Measurements from ENCODE around the gene TMTC1. TPM values are rescaled to one million over a fixed set of nuclear protein-coding genes. Genes with fewer than 3 reads are reported as not detected.

The TMTC1 gene
- total and polyA plus RNA-seq, 11 donors: 8.8 to 101 (median 41.4) TPM

DNA sequence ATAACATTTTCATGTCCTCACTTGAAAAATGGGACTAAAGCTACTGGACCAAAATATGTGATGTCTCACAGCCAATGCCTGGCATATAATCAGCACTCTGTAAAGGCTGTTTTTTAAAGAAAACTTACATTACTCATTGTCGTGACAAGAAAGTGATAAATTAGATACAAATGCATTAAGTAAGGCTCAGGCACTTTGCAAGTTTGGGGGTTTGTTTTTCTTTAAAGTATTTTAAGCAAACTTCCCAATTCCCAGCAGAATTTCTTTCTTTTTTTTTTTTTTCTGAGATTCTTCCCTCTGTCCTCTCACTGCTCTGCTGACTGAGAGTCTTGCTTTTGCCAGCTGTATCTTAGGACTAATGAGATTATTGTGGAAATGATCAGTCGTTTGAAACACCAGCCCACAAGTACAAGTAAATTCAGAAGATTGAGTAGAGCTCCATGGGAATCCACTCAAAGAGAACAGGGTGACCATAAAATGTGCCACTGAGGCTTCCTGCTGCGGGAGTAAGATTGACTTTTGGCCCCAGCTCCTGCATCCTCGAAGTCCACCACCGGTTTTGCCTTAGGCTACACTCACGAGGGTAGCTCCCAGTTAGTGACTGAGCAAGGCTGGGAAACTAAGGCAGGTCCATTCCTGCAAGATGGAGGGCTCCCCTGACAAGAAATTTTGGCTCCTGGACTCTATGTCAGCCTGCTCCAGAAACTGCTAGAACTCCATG, 82.8 kb downstream of the TMTC1 start:
- ATAC-seq (no peak), DNase-seq (no peak)
- 74 to 80% (median 76%) methylated on average over 6 of the region's 6 CpGs for WGBS, 4 donors
- H3K4me3 ChIP-seq: no peak overlapping the region
- H3K9me3 ChIP-seq: no peaks in the 10 kb centered on the region
- no peaks in the 10 kb centered on the region for H3K27me3 ChIP-seq
- intact Hi-C loops (cut with DNase I): no loop called here
- TF ChIP-seq POLR2A (IDR thresholded peaks at IDR 0.05) (no peak), CTCF (IDR thresholded peaks at IDR 0.05) (no peak)
- H3K36me3 ChIP-seq: peaks cover 0 to 10% (median 5%) of the 10 kb centered on the region in 9 donors
- H3K4me1 ChIP-seq: peaks cover 0 to 14% (median 4%) of the 10 kb centered on the region in 12 donors
- H3K27ac ChIP-seq: no peak overlapping the region

DNA sequence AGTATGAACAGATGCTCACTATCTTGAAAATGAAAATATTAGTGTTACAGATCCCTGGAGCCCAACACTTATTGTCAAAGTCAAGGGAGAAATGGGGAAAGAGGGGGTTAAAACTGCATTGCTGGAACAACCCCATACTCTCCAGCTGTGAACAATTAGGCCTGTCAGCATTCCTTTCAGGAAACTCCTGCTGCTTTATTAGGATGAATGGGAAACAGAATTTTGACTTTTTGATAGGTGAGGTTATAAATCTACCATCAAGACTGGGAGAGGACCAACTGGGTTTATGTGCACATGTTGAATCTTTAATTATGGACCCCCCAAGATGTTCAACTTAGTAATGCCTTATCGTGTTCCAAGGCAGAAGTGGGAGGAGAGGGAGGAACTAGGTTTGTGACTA, 85.0 kb downstream of the TMTC1 start:
- Histone ChIP-seq H3K4me1 (peaks cover 0 to 11% (median 0%) of the 10 kb centered on the region in 12 donors), H3K36me3 (peaks cover 0 to 3% (median 0%) of the 10 kb centered on the region in 9 donors), H3K4me3 (no peak overlapping the region), H3K9me3 (no peaks in the 10 kb centered on the region), H3K27ac (no peak overlapping the region), H3K27me3 (no peaks in the 10 kb centered on the region)
- no peak for TF ChIP-seq POLR2A (IDR thresholded peaks at IDR 0.05)
- DNase-seq: no peak
- no peak for ATAC-seq
- intact Hi-C loops (cut with DNase I): loop anchor here in 1 of 10 donors (10.0 kb wide), 1 partner anchor 66 kb away; no protein-coding TSS in a partner anchor
- WGBS, 4 donors: 57 to 74% (median 65%) methylated on average over 1 of the region's 1 CpG

DNA sequence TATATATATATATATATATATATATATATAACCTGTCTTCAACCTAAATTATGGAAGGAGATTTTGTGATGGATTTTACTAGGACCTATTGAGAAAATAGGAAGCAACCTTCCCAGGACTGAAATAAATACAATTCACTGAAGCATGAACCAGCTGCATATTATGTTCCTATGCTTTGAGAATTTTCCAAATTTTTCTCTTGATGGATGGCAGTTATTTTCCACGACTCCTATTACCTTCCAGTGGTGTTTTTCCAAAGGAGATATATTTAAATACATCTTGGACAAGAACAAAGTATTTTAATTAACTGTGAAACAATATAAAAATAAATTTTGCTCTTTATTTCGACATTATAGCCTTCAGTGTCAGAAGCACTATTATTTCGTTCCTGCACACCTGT, 87.9 kb downstream of the TMTC1 start:
- WGBS, 4 donors: 92 to 95% (median 94%) methylated on average over 3 of the region's 3 CpGs
- no peak for TF ChIP-seq POLR2A (IDR thresholded peaks at IDR 0.05)
- no peak for TF ChIP-seq CTCF (IDR thresholded peaks at IDR 0.05)
- intact Hi-C loops (cut with DNase I): loop anchor here in 1 of 10 donors (10.0 kb wide), 1 partner anchor 69 kb away; no protein-coding TSS in a partner anchor
- Histone ChIP-seq H3K4me1 (peaks cover 0 to 9% (median 0%) of the 10 kb centered on the region in 12 donors), H3K36me3 (no peaks in the 10 kb centered on the region), H3K9me3 (no peaks in the 10 kb centered on the region), H3K4me3 (no peak overlapping the region), H3K27me3 (no peaks in the 10 kb centered on the region), H3K27ac (no peak overlapping the region)
- ATAC-seq (no peak), DNase-seq (no peak)

DNA sequence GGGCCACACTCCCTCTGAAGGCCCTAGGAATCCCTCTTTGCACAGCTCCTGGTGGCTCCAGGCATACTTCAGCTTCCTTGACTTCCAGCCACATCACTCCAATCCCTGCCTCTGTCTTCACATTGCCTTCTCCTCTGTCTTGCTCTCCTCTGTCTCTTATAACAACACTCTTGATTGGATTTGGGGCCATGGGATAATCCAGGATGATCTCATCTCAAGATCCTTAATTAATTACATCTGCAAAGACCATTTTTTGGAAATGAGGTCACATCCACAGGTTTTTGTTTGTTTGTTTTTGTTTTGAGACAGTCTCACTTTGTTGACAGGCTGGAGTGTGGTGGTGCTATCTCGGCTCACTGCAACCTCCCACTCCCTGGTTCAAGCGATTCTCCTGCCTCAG, 88.7 kb downstream of the TMTC1 start:
- Histone ChIP-seq H3K27me3 (no peaks in the 10 kb centered on the region), H3K27ac (no peak overlapping the region), H3K4me1 (peaks cover 0 to 9% (median 0%) of the 10 kb centered on the region in 12 donors), H3K4me3 (no peak overlapping the region), H3K36me3 (no peaks in the 10 kb centered on the region), H3K9me3 (no peaks in the 10 kb centered on the region)
- no peak for TF ChIP-seq CTCF (IDR thresholded peaks at IDR 0.05)
- no peak for TF ChIP-seq POLR2A (IDR thresholded peaks at IDR 0.05)
- intact Hi-C loops (cut with DNase I): loop anchor here in 1 of 10 donors (10.0 kb wide), 1 partner anchor 70 kb away; no protein-coding TSS in a partner anchor
- ATAC-seq: no peak
- WGBS, 4 donors: 81 to 90% (median 88%) methylated on average over 2 of the region's 2 CpGs
- no peak for DNase-seq

Data from heart left ventricle (tissue), 16 donors.